Dermis blood vessel endothelial cell (primary cell): ENCODE results near the gene TMEM123. TPM values are rescaled to one million over a fixed set of nuclear protein-coding genes. Genes with fewer than 3 reads are reported as not detected.
"Not testable (repeated sequence)": the region's sequence is repeated elsewhere in the genome, so short reads cannot be mapped to it uniquely, and the experiment has no call there.

ENCODE experiments used
- DNase-seq: peaks from one replicate; pipeline ENCODE4 v3.0.0; 2010
- total RNA-seq: library from RNA; depleted of rRNA; stranded (reverse); fragments of >200 nt; gene quantifications from 2 replicates; pipeline ENCODE4 v1.2.3, GENCODE V29; 2014

Gene TMEM123
- total RNA-seq, 1 donor from 2014 or later = 195 TPM

- DNase-seq = no peak
These were observed 4.4 kb downstream of the TMEM123 start for GRCh38 chr11:102447941-102448868.

- DNase-seq = no peak
These were observed 5.4 kb downstream of the TMEM123 start for GRCh38 chr11:102447193-102447592.

GRCh38 chr11:102446606-102447005 lies 6.0 kb downstream of the TMEM123 start:
- DNase-seq = peak; percentile 83

GRCh38 chr11:102444693-102445092 lies 7.9 kb downstream of the TMEM123 start:
- DNase-seq = not testable (repeated sequence)

GRCh38 chr11:102444142-102444541 lies 8.4 kb downstream of the TMEM123 start:
- DNase-seq = not testable (repeated sequence)

GRCh38 chr11:102439063-102439363 lies 13.6 kb downstream of the TMEM123 start:
- not testable (repeated sequence) for DNase-seq

- no peak for DNase-seq
These were observed 14.1 kb downstream of the TMEM123 start for GRCh38 chr11:102438311-102439062.

GRCh38 chr11:102437727-102438126 lies 14.8 kb downstream of the TMEM123 start:
- no peak for DNase-seq

- DNase-seq = no peak
These were observed 15.6 kb downstream of the TMEM123 start for GRCh38 chr11:102436976-102437375.

- DNase-seq = no peak
These were observed 16.0 kb downstream of the TMEM123 start for GRCh38 chr11:102436561-102436960.

- no peak for DNase-seq
These were observed 16.9 kb downstream of the TMEM123 start for GRCh38 chr11:102435688-102436087.

GRCh38 chr11:102433571-102433970 lies 19.0 kb downstream of the TMEM123 start:
- not testable (repeated sequence) for DNase-seq

- DNase-seq = not testable (repeated sequence)
These were observed 20.0 kb downstream of the TMEM123 start for GRCh38 chr11:102432560-102432959.

- DNase-seq = no peak
These were observed 21.2 kb downstream of the TMEM123 start for GRCh38 chr11:102431404-102431803.

- no peak for DNase-seq
These were observed 22.3 kb downstream of the TMEM123 start for GRCh38 chr11:102430158-102430836.

GRCh38 chr11:102429691-102430090 lies 22.9 kb downstream of the TMEM123 start:
- DNase-seq = no peak

GRCh38 chr11:102429226-102429625 lies 23.3 kb downstream of the TMEM123 start:
- DNase-seq = no peak

- DNase-seq = no peak
These were observed 23.9 kb downstream of the TMEM123 start for GRCh38 chr11:102428696-102429095.

GRCh38 chr11:102427068-102427467 lies 25.5 kb downstream of the TMEM123 start:
- DNase-seq = no peak

GRCh38 chr11:102426570-102426969 lies 26.0 kb downstream of the TMEM123 start:
- no peak for DNase-seq

GRCh38 chr11:102426000-102426399 lies 26.6 kb downstream of the TMEM123 start:
- DNase-seq = no peak

GRCh38 chr11:102423936-102424335 lies 28.6 kb downstream of the TMEM123 start:
- no peak for DNase-seq
